Measurements from ENCODE around the gene TOMM22.

The TOMM22 gene

GRCh38 chr22:38696606-38697424 lies 15.1 kb downstream of the TOMM22 start:
- peak; percentile 82 for DNase-seq (ENCODE audit: low read depth)

- peak; percentile 35 for DNase-seq (ENCODE audit: low read depth)
Measured at GRCh38 chr22:38697425-38698089, 15.8 kb downstream of the TOMM22 start.

- no peak for DNase-seq (ENCODE audit: low read depth)
Measured at GRCh38 chr22:38698407-38699094, 16.8 kb downstream of the TOMM22 start.

GRCh38 chr22:38699143-38699542 lies 17.4 kb downstream of the TOMM22 start:
- DNase-seq (ENCODE audit: low read depth) = no peak

- DNase-seq (ENCODE audit: low read depth) = peak; percentile 64
Measured at GRCh38 chr22:38699784-38700183, 18.0 kb downstream of the TOMM22 start.

- DNase-seq (ENCODE audit: low read depth) = peak; percentile 72
Measured at GRCh38 chr22:38700270-38700788, 18.6 kb downstream of the TOMM22 start.

GRCh38 chr22:38700789-38701628 lies 19.3 kb downstream of the TOMM22 start, which contains the start of gene JOSD1:
Gene JOSD1, minus strand, starts transcription at chr22:38700943. Its CDS starts 956 bp downstream, at chr22:38699987.
- DNase-seq (ENCODE audit: low read depth) = peak; percentile 87

GRCh38 chr22:38704654-38705234 lies 23.0 kb downstream of the TOMM22 start:
- no peak for DNase-seq (ENCODE audit: low read depth)

GRCh38 chr22:38705235-38706100 lies 23.7 kb downstream of the TOMM22 start, which contains the start of gene GTPBP1:
Gene GTPBP1, plus strand, starts transcription at chr22:38705944. Its CDS starts 12 bp downstream, at chr22:38705956.
- DNase-seq (ENCODE audit: low read depth) = peak; percentile 100

- DNase-seq (ENCODE audit: low read depth) = peak; percentile 60
Measured at GRCh38 chr22:38706101-38706900, 24.5 kb downstream of the TOMM22 start.

- DNase-seq (ENCODE audit: low read depth) = no peak
Measured at GRCh38 chr22:38706901-38707195, 25.1 kb downstream of the TOMM22 start.

- peak; percentile 36 for DNase-seq (ENCODE audit: low read depth)
Measured at GRCh38 chr22:38707346-38707745, 25.6 kb downstream of the TOMM22 start.

GRCh38 chr22:38707984-38708383 lies 26.2 kb downstream of the TOMM22 start:
- DNase-seq (ENCODE audit: low read depth) = no peak

GRCh38 chr22:38709306-38709705 lies 27.5 kb downstream of the TOMM22 start:
- no peak for DNase-seq (ENCODE audit: low read depth)

- DNase-seq (ENCODE audit: low read depth) = no peak
Measured at GRCh38 chr22:38710351-38710750, 28.6 kb downstream of the TOMM22 start.

- DNase-seq (ENCODE audit: low read depth) = no peak
Measured at GRCh38 chr22:38710866-38711265, 29.1 kb downstream of the TOMM22 start.

GRCh38 chr22:38712486-38713207 lies 30.9 kb downstream of the TOMM22 start:
- no peak for DNase-seq (ENCODE audit: low read depth)

GRCh38 chr22:38713921-38714320 lies 32.2 kb downstream of the TOMM22 start:
- DNase-seq (ENCODE audit: low read depth) = no peak
